A673 (cell line): ENCODE measurements around the gene RP9.

Source experiments
- CTCF ChIP-seq: fragments of 300-800, 200-600 bp; sonication (generic); conservative IDR thresholded peaks from 2 replicates; pipeline ENCODE4 v1.5.1; 2017; ENCODE audit warnings: low read depth, mild to moderate bottlenecking, antibody characterized with exemption, low read length, moderate library complexity, mixed read lengths
- EZH2 ChIP-seq: fragments of 200-600 bp; sonication (generic); IDR thresholded peaks from 2 replicates; pipeline ENCODE4 v1.6.1; 2017; ENCODE audit warnings: borderline replicate concordance, low read depth, mild to moderate bottlenecking, mixed read lengths, antibody characterized with exemption, low read length; ENCODE audit not compliant: poor library complexity, severe bottlenecking

GRCh38 chr7:33075818-33076518, 33.2 kb downstream of the RP9 start:
- TF ChIP-seq CTCF (no peak), EZH2 (no peak)
